ENCODE results near the gene KCNT1.

KCNT1 gene

GRCh38 chr9:135818718-135819475, 116.9 kb downstream of the KCNT1 start:
- no peak for DNase-seq (ENCODE audit: low read depth, low spot score)

GRCh38 chr9:135819905-135820304, 117.9 kb downstream of the KCNT1 start:
- DNase-seq (ENCODE audit: low read depth, low spot score), result no peak

- DNase-seq (ENCODE audit: low read depth, low spot score), result no peak
Observed at GRCh38 chr9:135820661-135821060, 118.7 kb downstream of the KCNT1 start.

- DNase-seq (ENCODE audit: low read depth, low spot score), result no peak
Observed at GRCh38 chr9:135821116-135821515, 119.1 kb downstream of the KCNT1 start.

GRCh38 chr9:135821733-135822373, 119.9 kb downstream of the KCNT1 start:
- no peak for DNase-seq (ENCODE audit: low read depth, low spot score)

GRCh38 chr9:135822374-135822755, 120.4 kb downstream of the KCNT1 start:
- no peak for DNase-seq (ENCODE audit: low read depth, low spot score)

GRCh38 chr9:135823036-135823435, 121.1 kb downstream of the KCNT1 start:
- no peak for DNase-seq (ENCODE audit: low read depth, low spot score)

GRCh38 chr9:135825435-135826187, 123.6 kb downstream of the KCNT1 start:
- no peak for DNase-seq (ENCODE audit: low read depth, low spot score)

GRCh38 chr9:135826188-135826545, 124.2 kb downstream of the KCNT1 start:
- DNase-seq (ENCODE audit: low read depth, low spot score), result no peak

GRCh38 chr9:135827301-135827700, 125.3 kb downstream of the KCNT1 start:
- DNase-seq (ENCODE audit: low read depth, low spot score), result no peak

GRCh38 chr9:135827866-135828580, 126.0 kb downstream of the KCNT1 start:
- no peak for DNase-seq (ENCODE audit: low read depth, low spot score)

GRCh38 chr9:135828656-135829055, 126.7 kb downstream of the KCNT1 start:
- DNase-seq (ENCODE audit: low read depth, low spot score), result no peak

GRCh38 chr9:135830496-135830895, 128.5 kb downstream of the KCNT1 start:
- DNase-seq (ENCODE audit: low read depth, low spot score), result no peak

- no peak for DNase-seq (ENCODE audit: low read depth, low spot score)
Observed at GRCh38 chr9:135833864-135834263, 131.9 kb downstream of the KCNT1 start.

GRCh38 chr9:135835131-135835530, 133.1 kb downstream of the KCNT1 start:
- DNase-seq (ENCODE audit: low read depth, low spot score), result no peak

GRCh38 chr9:135839516-135839915, 137.5 kb downstream of the KCNT1 start:
- DNase-seq (ENCODE audit: low read depth, low spot score), result no peak

- DNase-seq (ENCODE audit: low read depth, low spot score), result no peak
Observed at GRCh38 chr9:135840107-135840506, 138.1 kb downstream of the KCNT1 start.

- DNase-seq (ENCODE audit: low read depth, low spot score), result no peak
Observed at GRCh38 chr9:135840539-135840938, 138.6 kb downstream of the KCNT1 start.
